T-cell (primary cell): ENCODE measurements around the gene DNAI1. TPM values are rescaled to one million over a fixed set of nuclear protein-coding genes. Genes with fewer than 3 reads are reported as not detected.
A peak's percentile ranks its signal among the peaks of the same experiment; 100 is the strongest.
"Not testable (repeated sequence)": the region's sequence is repeated elsewhere in the genome, so short reads cannot be mapped to it uniquely, and the experiment has no call there.

Source experiments
- ATAC-seq, 4 experiments: fragments of 200-7000 bp in 3 of 4; fragments of 150-1000 bp in 1 of 4; cut with Tn5 transposase; replicated peaks in 1 of 4; 1 replicate in 3 of 4; 2 replicates in 1 of 4; pipeline ENCODE4 v1.10.0; 2021; ENCODE audit warnings: moderate library complexity in 3 of 4, mild to moderate bottlenecking in 2 of 4, moderate number of reproducible peaks in 1 of 4
- CTCF ChIA-PET, 2 donors: fragments of 300-600 bp; sonication (Branson Sonifier 250); formaldehyde crosslinking; loops; one replicate each; lab custom pipeline; 2022; ENCODE audit warnings: antibody characterized with exemption in 2 of 2; lab: Charles Lee
- POLR2A ChIA-PET, 2 donors: fragments of 300-600 bp; sonication (Branson Sonifier 250); formaldehyde crosslinking; loops; one replicate each; lab custom pipeline; 2022; ENCODE audit warnings: antibody characterized with exemption in 2 of 2; lab: Charles Lee
- DNase-seq, 35 experiments: peaks; one replicate each; pipeline versions ENCODE4 v3.0.0 to v3.0.0-alpha.2; 2013 to 2023
- H3K27ac ChIP-seq: one replicate; pipeline ENCODE4 v1.5.1; 2013; ENCODE audit warnings: low read length
- H3K27me3 ChIP-seq, 2 experiments: replicated peaks in 1 of 2; 1 replicate in 1 of 2; 2 replicates in 1 of 2; pipeline versions ENCODE4 v1.6.1 to v1.7.0; 2013; ENCODE audit warnings: low read length in 1 of 2, mixed read lengths in 1 of 2; ENCODE audit not compliant: control insufficient read depth in 2 of 2, insufficient read depth in 2 of 2; ENCODE audit errors: extremely low read depth in 1 of 2
- H3K36me3 ChIP-seq, 2 donors: 1 replicate in 1 of 2; 2 replicates in 1 of 2; pipeline versions ENCODE4 v1.6.1 to v1.7.0; 2013; ENCODE audit warnings: low read length in 1 of 2; ENCODE audit not compliant: control insufficient read depth in 2 of 2, insufficient read depth in 1 of 2; ENCODE audit errors: extremely low read depth in 1 of 2
- H3K4me1 ChIP-seq, 2 experiments: 1 replicate in 1 of 2; 2 replicates in 1 of 2; pipeline versions ENCODE4 v1.6.1 to v1.7.0; 2013; ENCODE audit warnings: low read length in 2 of 2, mixed read lengths in 1 of 2; ENCODE audit not compliant: insufficient read depth in 2 of 2, control insufficient read depth in 1 of 2; ENCODE audit errors: extremely low read depth in 1 of 2
- H3K4me3 ChIP-seq, 2 donors: 1 replicate in 1 of 2; 2 replicates in 1 of 2; pipeline versions ENCODE4 v1.5.1 to v1.7.0; 2013; ENCODE audit warnings: mild to moderate bottlenecking in 2 of 2, low read length in 1 of 2, moderate library complexity in 1 of 2; ENCODE audit not compliant: control insufficient read depth in 1 of 2; ENCODE audit errors: extremely low read depth in 1 of 2
- H3K9me3 ChIP-seq: 2 replicates; pipeline ENCODE4 v1.7.0; 2013
- H3K27ac Mint-ChIP-seq, 2 donors: one replicate each; pipeline ENCODE4 v1.8.0; 2020 to 2021; ENCODE audit warnings: mild to moderate bottlenecking in 2 of 2, mixed read lengths in 2 of 2
- H3K27me3 Mint-ChIP-seq, 2 donors: one replicate each; pipeline ENCODE4 v1.8.0; 2021 to 2022; ENCODE audit warnings: mixed read lengths in 2 of 2
- H3K36me3 Mint-ChIP-seq: one replicate; pipeline ENCODE4 v1.8.0; 2021; ENCODE audit warnings: mixed read lengths
- H3K4me1 Mint-ChIP-seq, 3 donors: one replicate each; pipeline ENCODE4 v1.8.0; 2020 to 2022; ENCODE audit warnings: mixed read lengths in 3 of 3, mild to moderate bottlenecking in 1 of 3
- H3K4me3 Mint-ChIP-seq, 3 donors: one replicate each; pipeline ENCODE4 v1.8.0; 2020 to 2022; ENCODE audit warnings: mild to moderate bottlenecking in 3 of 3, mixed read lengths in 3 of 3, moderate library complexity in 3 of 3
- H3K9me3 Mint-ChIP-seq, 3 donors: one replicate each; pipeline ENCODE4 v1.8.0; 2020 to 2022; ENCODE audit warnings: mixed read lengths in 3 of 3
- WGBS: methylation state at CpG from one replicate; pipeline ENCODE4 v1.1.5; 2013; ENCODE audit warnings: missing lambda C conversion rate; ENCODE audit not compliant: insufficient coverage; 5-methylcytosine and 5-hydroxymethylcytosine counted together
- total RNA-seq, 35 experiments: library from RNA in 6 of 35; stranded (reverse) in 6 of 35; fragments of 120-200 nt in 1 of 35; gene quantifications; one replicate each; pipeline versions ENCODE4 v1.2.1 to v1.2.4 and lab custom pipeline; 2013 to 2026

Gene DNAI1
- total RNA-seq, 5 donors from 2014 or later (not counting 1 experiment from before 2014, with no cell fraction given) = not detected

DNA sequence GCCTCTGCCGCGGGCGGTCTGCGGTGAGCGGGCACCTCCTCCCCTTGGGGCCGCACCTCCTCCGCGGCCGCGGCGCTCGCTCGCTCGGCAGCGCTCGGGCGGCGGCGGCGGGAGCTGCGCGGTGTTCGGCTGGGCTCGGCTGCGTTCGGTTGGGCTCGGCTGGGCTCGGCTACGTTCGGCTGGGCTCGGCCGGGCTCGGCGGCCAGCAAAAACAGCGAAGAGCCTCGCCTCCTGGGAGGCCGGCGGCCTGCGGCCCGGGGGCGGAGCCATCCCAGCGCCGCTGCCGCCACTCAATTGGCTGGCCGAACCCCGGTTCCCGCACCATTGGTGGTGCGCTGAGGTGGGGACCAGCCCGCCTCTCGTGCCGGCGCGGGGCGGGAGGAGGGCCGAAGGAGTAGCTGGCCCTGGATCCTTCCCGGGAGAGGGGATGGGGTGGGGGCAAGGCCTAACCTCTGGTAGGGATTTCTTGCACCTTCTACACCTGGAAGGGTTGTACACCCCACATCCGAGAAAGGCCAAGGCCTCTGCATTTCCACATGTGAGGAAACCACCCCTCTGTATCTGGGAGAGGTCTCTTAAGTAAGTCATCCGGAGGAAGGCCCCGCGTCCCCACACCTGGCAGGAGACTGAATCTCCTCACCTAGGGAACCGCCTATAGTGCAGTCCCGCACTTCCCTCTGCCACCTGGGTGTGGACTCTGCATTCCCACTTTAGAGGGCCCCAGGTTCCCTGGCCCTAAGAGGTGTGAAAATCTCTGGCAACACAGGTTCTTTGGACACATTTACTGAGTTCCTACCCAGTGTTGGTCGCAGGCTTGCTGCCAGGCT lies 64.6 kb downstream of the DNAI1 start, which contains the start of gene ENHO:
TSS of gene ENHO (minus strand) at position 20 of the 827 bp plus-strand sequence. CDS start 1,295 bp downstream, outside the sequence.
- POLR2A ChIA-PET = no interaction called here
- Histone ChIP-seq H3K9me3 (no peaks in the 10 kb centered on the region), H3K4me1 (peaks cover 4 to 16% of the 10 kb centered on the region in 2 experiments), H3K27me3 (peaks cover 0 to 16% of the 10 kb centered on the region in 2 experiments), H3K4me3 (peak within 1 kb of the TSS; percentile 53 to 59), H3K36me3 (no peaks in the 10 kb centered on the region), H3K27ac (peak within 1 kb of the TSS; percentile 23)
- Mint-ChIP-seq H3K4me3 (peak within 1 kb of the TSS; percentile 65 to 68 (median 67)), H3K36me3 (no peaks in the 10 kb centered on the region), H3K4me1 (peaks cover 7 to 11% (median 11%) of the 10 kb centered on the region in 3 donors), H3K27me3 (peaks cover 3 to 5% of the 10 kb centered on the region in 2 donors), H3K9me3 (no peaks in the 10 kb centered on the region), H3K27ac (no peak within 1 kb of the TSS)
- WGBS = 3% methylated on average over 54 of the region's 63 CpGs
- ATAC-seq = peak; percentile 95 to 98 (median 98)
- CTCF ChIA-PET = interaction anchor here in 1 of 2 donors (0.5 to 1.6 kb wide), 2 partner anchors 119 to 642 kb away, joined by 3 to 4 read pairs; no protein-coding TSS in a partner anchor
- DNase-seq = peak; percentile 61 to 96 (median 83)

DNA sequence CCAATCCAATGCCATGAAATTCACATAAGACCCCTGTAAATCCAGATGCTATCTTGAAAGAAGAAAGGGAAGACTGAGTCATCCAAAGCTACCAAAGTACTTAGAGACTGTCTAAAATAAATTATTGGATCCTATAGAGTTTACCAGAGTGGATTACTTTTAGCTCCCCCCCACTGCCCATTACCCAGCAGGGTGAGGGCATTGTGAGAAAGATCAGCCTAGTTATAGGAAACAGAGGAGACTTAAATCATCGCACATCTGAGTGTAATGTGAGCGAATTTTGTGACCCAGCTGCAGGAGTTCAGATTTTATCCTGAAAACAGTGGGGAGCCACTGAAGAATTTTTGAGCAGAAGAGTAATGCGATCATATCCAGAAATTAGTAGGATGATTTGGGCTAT lies 65.7 kb downstream of the DNAI1 start:
- H3K9me3 Mint-ChIP-seq = no peaks in the 10 kb centered on the region
- Histone ChIP-seq H3K36me3 (no peaks in the 10 kb centered on the region), H3K4me3 (no peak overlapping the region), H3K4me1 (peaks cover 4 to 16% of the 10 kb centered on the region in 2 experiments), H3K27ac (no peak overlapping the region), H3K27me3 (peaks cover 0 to 16% of the 10 kb centered on the region in 2 experiments), H3K9me3 (no peaks in the 10 kb centered on the region)
- WGBS = 94% methylated on average over 3 of the region's 3 CpGs
- ATAC-seq (no peak), DNase-seq (no peak)
- no peak overlapping the region for H3K27ac Mint-ChIP-seq
- H3K27me3 Mint-ChIP-seq = peaks cover 6 to 9% of the 10 kb centered on the region in 2 donors
- POLR2A ChIA-PET = interaction anchor here in 1 of 2 donors (0.6 kb wide), 1 partner anchor 342 kb away, joined by 5 read pairs; no protein-coding TSS in a partner anchor
- H3K4me3 Mint-ChIP-seq = no peak overlapping the region
- CTCF ChIA-PET = interaction anchor here in 1 of 2 donors (0.5 to 1.6 kb wide), 3 partner anchors 58 to 181 kb away, joined by 3 to 5 read pairs (median 4); no protein-coding TSS in a partner anchor
- H3K36me3 Mint-ChIP-seq = no peaks in the 10 kb centered on the region
- peaks cover 7 to 11% (median 11%) of the 10 kb centered on the region in 3 donors for H3K4me1 Mint-ChIP-seq

DNA sequence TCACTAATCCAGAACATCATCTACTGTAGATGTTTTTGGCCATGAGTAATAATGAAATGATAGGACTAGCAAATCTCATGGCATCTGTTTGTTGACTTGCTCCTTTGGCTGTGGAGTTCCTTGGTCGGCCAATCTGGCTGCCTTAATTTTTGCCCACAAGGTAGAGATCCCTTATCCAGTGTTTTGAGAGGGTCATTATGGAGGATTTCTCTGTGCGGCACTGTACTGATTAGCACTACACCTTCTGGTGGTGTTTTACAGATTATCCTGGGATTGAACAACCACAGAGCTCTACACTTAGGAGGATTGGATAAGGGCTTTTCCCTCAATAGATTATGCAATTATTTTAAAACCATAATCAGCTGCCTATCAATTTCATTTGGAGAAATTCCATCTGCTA lies 67.4 kb downstream of the DNAI1 start:
- Mint-ChIP-seq H3K27me3 (peaks cover 18 to 22% of the 10 kb centered on the region in 2 donors), H3K36me3 (no peaks in the 10 kb centered on the region), H3K27ac (no peak overlapping the region), H3K4me1 (peaks cover 7 to 11% (median 11%) of the 10 kb centered on the region in 3 donors), H3K4me3 (no peak overlapping the region), H3K9me3 (no peaks in the 10 kb centered on the region)
- 80% methylated on average over 1 of the region's 2 CpGs for whole genome bisulfite sequencing
- peaks cover 0 to 15% of the 10 kb centered on the region in 2 experiments for H3K27me3 ChIP-seq
- POLR2A ChIA-PET = no interaction called here
- H3K4me1 ChIP-seq = peaks cover 4 to 16% of the 10 kb centered on the region in 2 experiments
- no peak overlapping the region for H3K4me3 ChIP-seq
- H3K27ac ChIP-seq = no peak overlapping the region
- CTCF ChIA-PET = no interaction called here
- no peak for ATAC-seq
- DNase-seq = no peak
- H3K9me3 ChIP-seq = no peaks in the 10 kb centered on the region
- H3K36me3 ChIP-seq = no peaks in the 10 kb centered on the region

DNA sequence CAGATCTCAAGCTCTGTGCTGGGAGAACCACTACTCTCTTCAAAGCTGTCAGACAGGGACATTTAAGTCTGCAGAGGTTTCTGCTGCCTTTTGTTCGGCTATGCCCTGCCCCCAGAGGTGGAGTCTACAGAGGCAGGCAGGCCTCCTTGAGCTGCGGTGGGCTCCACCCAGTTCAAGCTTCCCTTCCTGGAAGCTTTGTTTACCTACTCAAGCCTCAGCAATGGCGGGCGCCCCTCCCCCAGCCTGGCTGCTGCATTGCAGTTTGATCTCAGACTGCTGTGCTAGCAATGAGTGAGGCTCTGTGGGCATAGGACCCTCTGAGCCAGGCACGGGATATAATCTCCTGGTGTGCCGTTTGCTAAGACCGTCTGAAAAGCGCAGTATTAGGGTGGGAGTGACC lies 73.4 kb downstream of the DNAI1 start:
- H3K27ac ChIP-seq, H3K9me3 ChIP-seq, H3K4me3 ChIP-seq, H3K4me3 Mint-ChIP-seq, H3K9me3 Mint-ChIP-seq, POLR2A ChIA-PET, H3K4me1 ChIP-seq, H3K36me3 ChIP-seq, H3K4me1 Mint-ChIP-seq, DNase-seq, ATAC-seq, H3K27ac Mint-ChIP-seq, H3K36me3 Mint-ChIP-seq: not testable (repeated sequence)
- peaks cover 0 to 21% of the 10 kb centered on the region in 2 experiments for H3K27me3 ChIP-seq
- CTCF ChIA-PET = interaction anchor here in 1 of 2 donors (0.6 kb wide), 1 partner anchor 404 kb away, joined by 3 read pairs; no protein-coding TSS in a partner anchor
- WGBS = no CpG with 5 or more reads among the region's 8 CpGs
- H3K27me3 Mint-ChIP-seq = peaks cover 32 to 64% of the 10 kb centered on the region in 2 donors

DNA sequence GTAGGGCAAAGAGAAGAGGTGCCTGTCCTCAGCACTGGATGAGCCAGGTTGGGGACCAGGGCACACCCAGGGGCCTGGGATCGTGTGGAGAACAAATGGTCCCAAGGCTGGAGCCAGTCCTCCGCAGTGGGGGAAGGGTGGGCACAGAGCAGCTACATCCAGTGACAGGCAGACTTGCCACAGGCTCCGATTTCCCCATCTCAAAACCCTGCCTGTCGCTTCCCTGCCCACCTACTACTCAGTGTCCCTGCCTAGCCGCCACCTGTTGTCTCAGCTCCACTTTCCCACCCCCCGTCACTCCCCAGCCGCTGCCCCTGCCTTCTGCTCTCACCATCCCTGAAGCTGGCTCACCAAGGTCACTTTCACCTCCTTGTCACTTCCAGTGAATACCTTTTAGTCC lies 78.1 kb downstream of the DNAI1 start:
- H3K4me1 Mint-ChIP-seq = no peaks in the 10 kb centered on the region
- H3K27me3 Mint-ChIP-seq = peaks cover 18 to 56% of the 10 kb centered on the region in 2 donors
- DNase-seq = no peak
- no peak overlapping the region for H3K27ac Mint-ChIP-seq
- Histone ChIP-seq H3K36me3 (no peaks in the 10 kb centered on the region), H3K27me3 (peaks cover 0 to 44% of the 10 kb centered on the region in 2 experiments), H3K4me3 (no peak overlapping the region), H3K4me1 (no peaks in the 10 kb centered on the region), H3K9me3 (no peaks in the 10 kb centered on the region), H3K27ac (no peak overlapping the region)
- CTCF ChIA-PET = no interaction called here
- no peak overlapping the region for H3K4me3 Mint-ChIP-seq
- H3K36me3 Mint-ChIP-seq = no peaks in the 10 kb centered on the region
- H3K9me3 Mint-ChIP-seq = no peaks in the 10 kb centered on the region
- POLR2A ChIA-PET = no interaction called here
- WGBS = 63% methylated on average over 6 of the region's 7 CpGs
- ATAC-seq = no peak

DNA sequence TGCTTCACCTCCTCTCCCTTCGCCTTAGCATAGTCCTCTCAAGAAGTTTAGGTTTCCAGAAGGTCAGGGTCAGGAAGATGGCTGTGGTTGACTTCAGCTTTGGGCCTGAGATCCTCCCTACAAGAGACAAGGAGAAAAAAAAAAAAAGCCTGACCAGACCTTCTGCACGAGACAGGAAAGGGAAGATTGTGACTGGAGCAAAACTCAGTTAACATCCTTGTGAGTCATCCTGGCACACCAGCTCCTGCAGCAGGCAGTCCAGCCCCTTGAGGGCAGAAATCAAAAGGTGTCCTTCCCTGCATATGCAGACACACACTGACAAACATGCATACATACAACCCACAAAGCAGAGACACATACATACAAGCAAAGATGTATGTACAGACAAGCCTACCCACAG lies 82.2 kb downstream of the DNAI1 start:
- 56% methylated on average over 1 of the region's 2 CpGs for WGBS
- Mint-ChIP-seq H3K27ac (no peak overlapping the region), H3K36me3 (no peaks in the 10 kb centered on the region), H3K27me3 (peaks cover 17 to 27% of the 10 kb centered on the region in 2 donors), H3K4me3 (no peak overlapping the region), H3K9me3 (no peaks in the 10 kb centered on the region), H3K4me1 (no peaks in the 10 kb centered on the region)
- H3K4me3 ChIP-seq = no peak overlapping the region
- DNase-seq (no peak), ATAC-seq (no peak)
- no peak overlapping the region for H3K27ac ChIP-seq
- H3K27me3 ChIP-seq = peaks cover 0 to 32% of the 10 kb centered on the region in 2 experiments
- H3K4me1 ChIP-seq = no peaks in the 10 kb centered on the region
- POLR2A ChIA-PET = no interaction called here
- no peaks in the 10 kb centered on the region for H3K36me3 ChIP-seq
- CTCF ChIA-PET = no interaction called here
- H3K9me3 ChIP-seq = no peaks in the 10 kb centered on the region
